ENCODE results near the gene FXYD3.

GRCh38 chr19:35107545-35107944, 8.1 kb upstream of the FXYD3 start:
- TF ChIP-seq CTCF (IDR thresholded peaks at IDR 0.05 in 2 of 3, conservative IDR thresholded peaks at IDR 0.05 in 1 of 3; ENCODE audit: borderline replicate concordance in 1 of 3, insufficient read depth in 1 of 3, low read depth in 2 of 3, low read length in 2 of 3) = no peak
- no peak for TF ChIP-seq POLR2A (IDR thresholded peaks at IDR 0.05; ENCODE audit: borderline replicate concordance, extremely low read depth, insufficient read depth, insufficient read length)
- no peak for TF ChIP-seq SIN3A (IDR thresholded peaks at IDR 0.05; ENCODE audit: low read depth)
- TF ChIP-seq SP1 (IDR thresholded peaks at IDR 0.05; ENCODE audit: low read depth) = peak; percentile 63
- TF ChIP-seq RAD21 (IDR thresholded peaks at IDR 0.05; ENCODE audit: low read depth) = no peak
- no peak for TF ChIP-seq ELF1 (IDR thresholded peaks at IDR 0.05; ENCODE audit: borderline replicate concordance, low read depth)
- no peak for TF ChIP-seq ATF3 (IDR thresholded peaks at IDR 0.05)

All from HCT116 (cell line).